ENCODE results near the gene EIF3L.
"Not testable (repeated sequence)": the region's sequence is repeated elsewhere in the genome, so short reads cannot be mapped to it uniquely, and the experiment has no call there.

EIF3L gene

DNA sequence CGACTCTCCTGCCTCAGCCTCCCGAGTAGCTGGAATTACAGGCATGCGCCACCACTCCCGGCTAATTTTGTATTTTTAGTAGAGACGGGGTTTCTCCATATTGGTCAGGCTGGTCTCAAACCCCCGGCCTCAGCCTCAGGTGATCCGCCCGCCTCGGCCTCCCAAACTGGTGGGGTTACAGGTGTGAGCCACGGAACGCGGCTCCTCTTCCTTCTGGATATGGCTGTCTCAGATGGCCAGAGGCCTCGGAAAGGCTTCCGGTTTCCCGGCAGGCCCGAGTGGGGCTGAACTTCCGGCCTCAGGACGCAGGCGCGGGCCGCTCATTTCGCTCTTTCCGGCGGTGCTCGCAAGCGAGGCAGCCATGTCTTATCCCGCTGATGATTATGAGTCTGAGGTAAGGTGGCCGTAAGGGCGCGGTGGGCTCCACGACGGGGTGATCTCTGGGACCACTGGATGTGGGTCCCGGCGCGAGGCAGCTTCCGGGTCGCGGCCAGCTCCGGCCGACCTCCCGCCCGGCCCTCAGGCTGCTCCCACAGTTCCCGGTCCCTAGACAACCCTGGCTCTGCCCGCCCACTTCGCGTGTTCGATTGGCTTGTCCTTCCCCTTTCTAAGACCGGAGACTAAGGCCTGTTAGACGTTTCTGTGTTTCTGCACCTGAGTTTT lies at the start of gene EIF3L:
Gene EIF3L (plus strand): TSS at position 331 of the 663 bp plus-strand sequence. CDS start 31 bp downstream, at position 362.
- peaks cover 29% of the 10 kb centered on the region for H3K36me3 ChIP-seq (ENCODE audit: insufficient read depth, low read length)
- H3K9me3 ChIP-seq (ENCODE audit: control insufficient read depth, insufficient read depth, low read length), result peaks cover 4% of the 10 kb centered on the region; the same call in 1 of the 2 replicates
- H3K4me1 ChIP-seq (ENCODE audit: insufficient read depth, low read length), result no peaks in the 10 kb centered on the region
- peak within 1 kb of the TSS; percentile 92 for H3K9ac ChIP-seq (ENCODE audit: low read depth, low read length)

DNA sequence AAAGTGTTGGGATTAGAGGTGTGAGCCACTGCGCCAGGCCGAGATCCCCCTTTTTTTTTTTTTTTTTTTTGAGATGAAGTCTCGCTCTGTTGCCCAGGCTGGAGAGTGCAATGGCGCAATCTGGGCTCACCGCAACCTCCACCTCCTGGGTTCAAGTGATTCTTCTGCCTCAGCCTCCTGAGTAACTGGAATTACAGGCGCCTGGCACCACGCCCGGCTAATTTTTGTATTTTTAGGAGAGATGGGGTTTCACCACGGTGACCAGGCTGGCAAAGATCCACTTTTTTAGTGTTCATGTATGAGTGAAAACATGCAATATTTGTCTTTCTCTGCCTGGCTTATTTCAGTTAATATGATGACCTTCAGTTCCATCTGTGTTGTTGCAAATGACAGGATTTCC lies 49.2 kb upstream of the EIF3L start:
- H3K36me3 ChIP-seq (ENCODE audit: insufficient read depth, low read length); H3K9ac ChIP-seq (ENCODE audit: low read depth, low read length); H3K9me3 ChIP-seq (ENCODE audit: control insufficient read depth, insufficient read depth, low read length); H3K4me1 ChIP-seq (ENCODE audit: insufficient read depth, low read length): not testable (repeated sequence)

DNA sequence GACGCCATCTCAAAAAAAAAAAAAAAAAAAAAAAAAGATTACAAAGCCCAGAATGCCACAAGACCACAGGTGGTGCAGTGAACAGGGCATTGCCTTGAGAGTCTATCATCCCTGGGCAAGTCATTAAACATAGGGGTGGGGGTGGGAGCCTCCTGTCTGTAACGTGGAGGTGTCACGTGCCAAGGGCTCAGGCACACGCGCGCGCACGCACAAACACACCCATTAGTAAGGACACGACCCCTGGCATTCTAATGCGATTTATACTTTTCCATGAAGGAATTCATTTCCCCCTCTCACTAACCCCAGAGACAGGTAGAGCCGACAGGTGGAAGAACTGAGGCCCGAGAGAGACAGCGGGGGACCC lies 47.3 kb upstream of the EIF3L start:
- H3K36me3 ChIP-seq (ENCODE audit: insufficient read depth, low read length), result no peaks in the 10 kb centered on the region
- no peaks in the 10 kb centered on the region for H3K4me1 ChIP-seq (ENCODE audit: insufficient read depth, low read length)
- H3K9ac ChIP-seq (ENCODE audit: low read depth, low read length), result peak overlapping the region; percentile 85; the same call in 1 of the 2 replicates
- H3K9me3 ChIP-seq (ENCODE audit: control insufficient read depth, insufficient read depth, low read length), result no peaks in the 10 kb centered on the region

DNA sequence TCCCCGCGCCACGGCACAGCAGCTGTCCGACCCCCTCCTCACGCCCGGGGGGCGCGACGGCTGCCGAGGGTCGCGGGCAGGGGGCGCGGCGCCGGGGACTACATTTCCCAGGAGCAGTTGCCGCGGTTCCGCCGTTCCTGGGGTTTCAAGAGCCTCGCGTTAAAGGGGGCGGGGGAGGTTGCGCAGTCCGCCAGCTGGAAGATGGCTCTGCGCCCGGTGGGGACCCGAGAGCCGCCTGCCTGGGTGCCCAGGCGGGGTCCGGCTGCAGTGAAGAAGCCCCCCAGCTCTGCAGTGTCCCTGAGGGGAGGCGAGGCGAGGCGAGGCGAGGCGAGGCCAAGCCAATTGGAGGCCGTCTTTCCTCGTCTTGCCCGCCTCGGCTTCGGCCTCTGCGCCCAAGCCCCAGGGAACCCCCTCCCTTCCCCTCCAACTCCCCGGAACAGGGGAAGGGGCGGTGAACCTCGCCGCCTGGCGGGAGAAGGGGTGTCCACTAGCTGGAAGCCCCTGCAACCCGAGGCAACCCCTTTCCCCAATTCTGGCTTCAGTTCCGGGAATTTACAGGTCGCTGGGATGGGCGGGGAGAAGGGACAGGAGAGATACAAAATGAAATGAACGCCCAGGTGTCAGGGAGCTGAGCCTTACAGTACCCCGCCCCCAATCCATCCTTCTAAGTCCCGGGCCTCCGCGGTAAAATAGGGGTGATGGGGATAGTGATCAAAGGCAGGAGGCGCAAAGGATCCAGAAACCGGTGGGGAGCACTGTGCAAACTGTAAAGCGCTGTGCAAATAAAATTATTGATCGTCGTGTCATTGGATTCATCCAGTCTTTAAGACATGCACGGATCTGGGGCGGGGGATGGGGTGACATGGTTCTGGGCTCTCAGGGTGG lies 46.7 kb upstream of the EIF3L start:
- Histone ChIP-seq H3K9ac (ENCODE audit: low read depth, low read length) (peak overlapping the region; percentile 85; the same call in 1 of the 2 replicates), H3K36me3 (ENCODE audit: insufficient read depth, low read length) (no peaks in the 10 kb centered on the region), H3K9me3 (ENCODE audit: control insufficient read depth, insufficient read depth, low read length) (no peaks in the 10 kb centered on the region), H3K4me1 (ENCODE audit: insufficient read depth, low read length) (no peaks in the 10 kb centered on the region)

DNA sequence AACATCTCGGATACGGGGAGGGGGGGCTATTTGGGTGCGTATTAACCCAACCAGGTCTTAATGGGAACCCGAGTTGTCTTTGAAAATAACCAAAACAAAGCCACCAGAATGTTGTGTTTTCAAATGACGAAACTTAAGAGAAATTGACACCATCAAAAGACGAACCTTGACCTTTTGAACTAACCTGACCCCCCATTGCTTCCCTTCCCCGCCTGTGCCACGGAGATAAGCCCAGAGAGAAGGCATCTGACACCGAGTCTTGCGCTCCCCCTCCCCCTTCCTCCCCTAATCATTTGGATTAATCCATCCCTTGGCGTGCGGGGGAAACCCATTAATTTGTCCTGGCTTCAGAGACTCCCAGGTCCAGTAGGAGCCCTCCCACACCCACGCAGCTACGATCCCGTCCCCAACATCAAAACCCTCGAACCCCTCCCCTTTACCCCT lies 46.0 kb upstream of the EIF3L start:
- Histone ChIP-seq H3K4me1 (ENCODE audit: insufficient read depth, low read length) (no peaks in the 10 kb centered on the region), H3K36me3 (ENCODE audit: insufficient read depth, low read length) (no peaks in the 10 kb centered on the region), H3K9me3 (ENCODE audit: control insufficient read depth, insufficient read depth, low read length) (no peaks in the 10 kb centered on the region), H3K9ac (ENCODE audit: low read depth, low read length) (peak overlapping the region; percentile 85)

DNA sequence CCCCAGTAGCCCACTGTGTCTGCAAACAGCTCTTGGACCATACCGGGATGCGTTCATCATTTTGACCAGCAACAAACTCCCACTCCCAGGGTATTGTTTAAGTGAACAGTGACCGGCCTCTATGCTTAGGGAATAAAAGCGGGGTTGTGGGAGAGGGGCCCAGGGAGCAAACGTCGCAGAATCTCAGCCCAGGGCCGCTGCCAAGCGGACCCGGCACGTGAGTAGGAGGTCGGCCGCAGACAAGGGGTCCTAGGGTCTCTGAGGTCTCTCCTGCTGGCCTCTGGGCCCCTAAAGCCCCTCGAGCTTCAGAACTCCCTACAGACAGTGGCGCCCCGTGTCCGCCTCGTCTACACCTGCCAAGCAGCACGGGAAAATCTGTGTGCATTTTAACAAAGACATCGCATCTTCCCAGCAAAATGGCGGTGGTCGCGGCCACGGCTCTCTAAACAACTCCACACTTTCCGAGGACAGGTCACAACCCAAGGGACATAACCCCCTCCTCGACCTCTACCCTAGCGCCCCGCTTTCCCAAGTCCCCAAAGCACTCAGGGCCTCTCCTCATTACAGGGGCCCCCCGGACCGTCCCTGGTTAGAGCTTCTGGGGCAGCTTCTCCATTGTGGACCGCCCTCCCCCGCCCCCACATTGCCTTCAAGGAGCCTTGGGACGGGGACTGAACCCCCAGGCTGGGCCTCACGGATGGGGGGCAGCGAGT lies 45.4 kb upstream of the EIF3L start:
- H3K36me3 ChIP-seq (ENCODE audit: insufficient read depth, low read length), result no peaks in the 10 kb centered on the region
- peak overlapping the region; percentile 85 for H3K9ac ChIP-seq (ENCODE audit: low read depth, low read length)
- H3K4me1 ChIP-seq (ENCODE audit: insufficient read depth, low read length), result no peaks in the 10 kb centered on the region
- H3K9me3 ChIP-seq (ENCODE audit: control insufficient read depth, insufficient read depth, low read length), result no peaks in the 10 kb centered on the region

DNA sequence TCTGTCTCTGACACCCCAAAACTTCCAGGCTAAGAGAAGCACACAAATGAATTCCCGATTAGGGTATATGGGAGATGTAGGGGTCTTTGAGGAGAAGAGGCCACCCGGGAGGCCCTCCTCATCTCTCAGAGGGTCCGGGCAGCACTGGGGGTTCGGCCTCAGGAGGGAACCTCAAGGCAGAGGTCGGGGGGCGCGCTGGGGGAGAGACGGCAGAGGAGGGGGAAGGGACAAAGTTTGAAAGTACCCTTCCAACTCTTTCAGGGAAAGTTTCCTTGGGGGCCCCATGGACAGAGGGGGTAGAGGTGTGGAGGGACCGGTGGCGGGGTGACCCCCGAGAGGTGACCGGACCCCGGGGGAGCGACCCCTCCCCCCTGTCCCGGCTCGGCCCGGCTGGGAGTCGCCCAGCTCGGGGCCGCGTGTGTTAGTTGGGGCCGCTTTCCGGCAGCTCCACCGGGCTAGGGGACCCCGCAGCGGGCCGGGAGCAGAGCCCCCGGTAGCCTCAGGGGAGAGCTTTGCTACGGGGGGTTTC lies 44.8 kb upstream of the EIF3L start:
- Histone ChIP-seq H3K9ac (ENCODE audit: low read depth, low read length) (peak overlapping the region; percentile 85), H3K9me3 (ENCODE audit: control insufficient read depth, insufficient read depth, low read length) (no peaks in the 10 kb centered on the region), H3K4me1 (ENCODE audit: insufficient read depth, low read length) (no peaks in the 10 kb centered on the region), H3K36me3 (ENCODE audit: insufficient read depth, low read length) (no peaks in the 10 kb centered on the region)

DNA sequence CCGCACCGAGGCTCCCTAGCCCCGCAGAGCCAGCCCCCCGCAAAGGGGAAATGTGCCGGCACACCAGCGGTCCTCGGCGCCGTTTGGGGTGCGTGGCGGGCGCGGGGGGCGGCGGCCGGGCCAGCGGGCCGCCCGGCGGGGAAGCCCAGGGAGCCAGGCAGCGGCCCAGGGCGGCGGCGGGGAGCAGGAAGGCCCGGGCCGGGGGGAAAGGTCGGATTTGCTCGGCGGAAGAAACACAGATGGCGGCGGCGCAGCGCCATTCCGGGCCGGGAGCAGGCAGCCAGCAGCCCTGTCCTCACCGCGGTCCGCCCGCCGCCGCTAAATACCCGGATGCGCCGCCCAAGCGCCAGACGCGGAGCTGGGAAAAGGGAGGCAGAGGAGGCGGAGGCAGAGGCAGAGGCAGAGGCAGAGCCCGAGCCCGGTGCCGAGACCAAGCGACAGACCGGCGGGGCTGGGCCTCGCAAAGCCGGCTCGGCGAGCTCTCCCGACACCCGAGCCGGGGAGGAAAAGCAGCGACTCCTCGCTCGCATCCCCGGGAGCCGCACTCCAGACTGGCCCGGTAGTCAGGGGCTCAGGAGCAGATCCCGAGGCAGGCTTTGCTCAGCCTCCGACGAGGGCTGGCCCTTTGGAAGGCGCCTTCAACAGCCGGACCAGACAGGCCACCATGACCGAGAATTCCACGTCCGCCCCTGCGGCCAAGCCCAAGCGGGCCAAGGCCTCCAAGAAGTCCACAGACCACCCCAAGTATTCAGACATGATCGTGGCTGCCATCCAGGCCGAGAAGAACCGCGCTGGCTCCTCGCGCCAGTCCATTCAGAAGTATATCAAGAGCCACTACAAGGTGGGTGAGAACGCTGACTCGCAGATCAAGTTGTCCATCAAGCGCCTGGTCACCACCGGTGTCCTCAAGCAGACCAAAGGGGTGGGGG lies 44.1 kb upstream of the EIF3L start:
- Histone ChIP-seq H3K4me1 (ENCODE audit: insufficient read depth, low read length) (no peaks in the 10 kb centered on the region), H3K9me3 (ENCODE audit: control insufficient read depth, insufficient read depth, low read length) (no peaks in the 10 kb centered on the region), H3K9ac (ENCODE audit: low read depth, low read length) (peak overlapping the region; percentile 85), H3K36me3 (ENCODE audit: insufficient read depth, low read length) (no peaks in the 10 kb centered on the region)

DNA sequence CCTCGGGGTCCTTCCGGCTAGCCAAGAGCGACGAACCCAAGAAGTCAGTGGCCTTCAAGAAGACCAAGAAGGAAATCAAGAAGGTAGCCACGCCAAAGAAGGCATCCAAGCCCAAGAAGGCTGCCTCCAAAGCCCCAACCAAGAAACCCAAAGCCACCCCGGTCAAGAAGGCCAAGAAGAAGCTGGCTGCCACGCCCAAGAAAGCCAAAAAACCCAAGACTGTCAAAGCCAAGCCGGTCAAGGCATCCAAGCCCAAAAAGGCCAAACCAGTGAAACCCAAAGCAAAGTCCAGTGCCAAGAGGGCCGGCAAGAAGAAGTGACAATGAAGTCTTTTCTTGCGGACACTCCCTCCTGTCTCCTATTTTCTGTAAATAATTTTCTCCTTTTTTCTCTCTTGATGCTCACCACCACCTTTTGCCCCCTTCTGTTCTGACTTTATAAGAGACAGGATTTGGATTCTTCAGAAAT lies 43.4 kb upstream of the EIF3L start:
- H3K9ac ChIP-seq (ENCODE audit: low read depth, low read length), result peak overlapping the region; percentile 85
- H3K4me1 ChIP-seq (ENCODE audit: insufficient read depth, low read length), result no peaks in the 10 kb centered on the region
- no peaks in the 10 kb centered on the region for H3K36me3 ChIP-seq (ENCODE audit: insufficient read depth, low read length)
- H3K9me3 ChIP-seq (ENCODE audit: control insufficient read depth, insufficient read depth, low read length), result no peaks in the 10 kb centered on the region

DNA sequence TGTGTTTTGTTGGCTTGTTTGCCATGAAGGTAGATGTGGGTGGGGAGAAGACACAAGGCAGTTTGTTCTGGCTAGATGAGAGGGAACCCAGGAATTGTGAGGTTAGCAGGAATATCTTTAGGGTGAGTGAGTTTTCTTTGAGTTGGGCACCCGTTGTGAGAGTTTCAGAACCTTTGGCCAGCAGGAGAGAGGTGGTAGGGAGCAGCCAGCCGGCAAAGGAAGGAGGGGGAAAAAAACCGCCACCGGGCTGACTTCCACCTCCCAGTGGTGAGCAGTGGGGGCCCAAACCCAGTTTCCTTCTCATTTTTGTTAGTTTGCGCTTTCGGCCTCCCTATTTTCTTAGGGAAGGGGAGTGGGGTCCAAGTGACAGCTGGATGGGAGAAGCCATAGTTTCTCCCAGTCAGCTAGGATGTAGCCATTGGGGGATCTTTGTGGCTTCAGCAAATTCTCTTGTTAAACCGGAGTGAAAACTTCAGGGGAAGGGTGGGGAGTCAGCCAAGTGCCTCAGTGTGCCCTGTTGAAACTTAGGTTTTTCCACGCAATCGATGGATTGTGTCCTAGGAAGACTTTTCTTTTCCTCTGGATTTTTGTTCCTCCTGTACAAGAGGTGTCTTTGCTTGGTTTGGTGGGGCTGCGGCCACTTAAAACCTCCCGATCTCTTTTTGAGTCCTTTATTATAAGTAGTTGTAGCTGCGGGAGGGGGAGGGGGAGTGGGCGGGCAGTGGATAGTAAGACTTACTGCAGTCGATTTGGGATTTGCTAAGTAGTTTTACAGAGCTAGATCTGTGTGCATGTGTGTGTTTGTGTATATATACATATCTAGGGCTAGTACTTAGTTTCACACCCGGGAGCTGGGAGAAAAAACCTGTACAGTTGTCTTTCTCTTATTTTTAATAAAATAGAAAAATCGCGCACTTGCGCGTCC lies 42.5 kb upstream of the EIF3L start:
- Histone ChIP-seq H3K4me1 (ENCODE audit: insufficient read depth, low read length) (no peaks in the 10 kb centered on the region), H3K9ac (ENCODE audit: low read depth, low read length) (peak overlapping the region; percentile 85), H3K9me3 (ENCODE audit: control insufficient read depth, insufficient read depth, low read length) (no peaks in the 10 kb centered on the region), H3K36me3 (ENCODE audit: insufficient read depth, low read length) (no peaks in the 10 kb centered on the region)

DNA sequence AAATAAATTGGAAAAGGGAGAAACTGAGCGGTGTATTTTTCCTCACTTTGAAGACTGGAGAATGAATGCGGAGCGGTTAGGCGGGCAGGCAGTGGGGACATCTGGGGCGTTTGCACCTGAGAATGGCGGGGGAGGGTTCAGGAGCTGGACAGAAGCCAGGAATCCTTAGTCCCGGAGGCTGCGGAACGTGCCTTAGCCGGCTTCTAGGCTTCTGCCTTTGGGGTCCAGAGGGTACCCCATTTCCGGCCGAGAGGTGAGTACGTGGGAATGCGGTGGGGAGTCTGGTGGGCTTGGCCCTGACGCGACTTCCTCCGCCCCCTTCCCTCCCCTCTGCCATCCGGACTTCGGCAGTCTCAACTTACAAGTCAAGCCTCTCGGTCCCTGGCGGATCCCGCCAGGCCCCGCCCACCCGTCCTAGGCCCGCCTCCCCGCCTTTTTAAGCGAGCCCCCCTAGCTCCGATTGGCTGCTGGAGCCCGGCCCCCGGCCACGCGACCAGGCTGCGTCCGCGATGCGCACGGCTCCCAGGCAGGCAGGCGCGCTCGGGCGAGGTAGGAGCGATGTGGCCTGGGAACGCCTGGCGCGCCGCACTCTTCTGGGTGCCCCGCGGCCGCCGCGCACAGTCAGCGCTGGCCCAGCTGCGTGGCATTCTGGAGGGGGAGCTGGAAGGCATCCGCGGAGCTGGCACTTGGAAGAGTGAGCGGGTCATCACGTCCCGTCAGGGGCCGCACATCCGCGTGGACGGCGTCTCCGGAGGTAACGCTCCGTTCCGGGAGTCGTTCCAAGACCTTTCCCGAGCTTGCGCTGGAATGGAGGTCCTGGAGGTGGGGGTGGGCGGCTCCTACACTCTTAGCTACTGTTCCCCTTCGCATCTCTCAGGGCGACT lies 41.6 kb upstream of the EIF3L start, which contains the start of gene GCAT:
Gene GCAT (plus strand): TSS at position 525 of the 884 bp plus-strand sequence. CDS start 34 bp downstream, at position 559.
- Histone ChIP-seq H3K9ac (ENCODE audit: low read depth, low read length) (peak within 1 kb of the TSS; percentile 85), H3K4me1 (ENCODE audit: insufficient read depth, low read length) (no peaks in the 10 kb centered on the region), H3K9me3 (ENCODE audit: control insufficient read depth, insufficient read depth, low read length) (no peaks in the 10 kb centered on the region), H3K36me3 (ENCODE audit: insufficient read depth, low read length) (no peaks in the 10 kb centered on the region)

DNA sequence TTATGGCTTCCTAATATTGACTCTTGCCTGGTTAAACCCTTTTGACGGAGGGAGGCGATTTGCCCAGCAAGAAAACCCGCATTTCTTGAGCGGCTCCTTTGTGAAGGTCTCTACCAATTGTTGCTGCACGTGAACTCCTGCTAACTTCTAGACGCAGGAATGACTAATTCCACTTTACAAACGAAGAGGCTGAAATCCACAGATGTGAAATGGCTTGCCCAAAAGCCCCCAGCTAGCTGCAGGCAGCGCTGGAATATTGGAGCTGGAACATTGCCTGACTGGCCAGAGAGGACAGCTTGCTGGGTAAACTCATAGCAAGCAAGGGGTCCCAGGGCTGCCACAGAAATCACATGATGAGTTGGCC lies 40.9 kb upstream of the EIF3L start:
- Histone ChIP-seq H3K9ac (ENCODE audit: low read depth, low read length) (peak overlapping the region; percentile 69), H3K4me1 (ENCODE audit: insufficient read depth, low read length) (no peaks in the 10 kb centered on the region), H3K36me3 (ENCODE audit: insufficient read depth, low read length) (no peaks in the 10 kb centered on the region), H3K9me3 (ENCODE audit: control insufficient read depth, insufficient read depth, low read length) (no peaks in the 10 kb centered on the region)

Measured in ES-I3 (cell line).